Ramos (cell line): Measurements from ENCODE around the gene AKR1E2.

Experiments
- in situ Hi-C: fragments of 300-500 bp; cut with MboI; formaldehyde crosslinking; loops from one replicate; pipeline ENCODE4 v1.14.3; 2022; ENCODE audit warnings: low sequenced_read_pairs; ENCODE audit not compliant: unreplicated experiment

The AKR1E2 gene

DNA sequence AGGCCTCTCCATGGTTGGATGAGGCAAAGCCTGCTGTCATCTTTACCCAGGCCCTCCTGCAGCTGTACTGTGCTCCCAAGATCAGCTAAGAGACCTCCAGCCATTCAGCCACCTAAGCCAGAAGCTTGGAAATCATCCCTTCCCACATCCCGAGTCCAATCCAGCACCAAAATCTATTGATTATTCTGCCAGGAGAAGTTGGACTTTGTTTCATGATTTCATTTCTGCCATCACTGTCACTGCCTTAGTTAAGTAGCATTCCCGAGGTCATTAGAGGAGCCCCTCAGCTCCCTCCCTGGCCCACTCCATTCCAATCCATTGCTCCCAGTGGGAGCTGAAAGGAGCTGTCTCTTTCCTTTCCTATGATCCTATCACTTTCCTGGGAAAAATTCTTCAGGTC is 14.1 kb downstream of the AKR1E2 start:
- in situ Hi-C loops = loop anchor here (10.0 kb wide), 1 partner anchor 545 kb away; no protein-coding TSS in a partner anchor

DNA sequence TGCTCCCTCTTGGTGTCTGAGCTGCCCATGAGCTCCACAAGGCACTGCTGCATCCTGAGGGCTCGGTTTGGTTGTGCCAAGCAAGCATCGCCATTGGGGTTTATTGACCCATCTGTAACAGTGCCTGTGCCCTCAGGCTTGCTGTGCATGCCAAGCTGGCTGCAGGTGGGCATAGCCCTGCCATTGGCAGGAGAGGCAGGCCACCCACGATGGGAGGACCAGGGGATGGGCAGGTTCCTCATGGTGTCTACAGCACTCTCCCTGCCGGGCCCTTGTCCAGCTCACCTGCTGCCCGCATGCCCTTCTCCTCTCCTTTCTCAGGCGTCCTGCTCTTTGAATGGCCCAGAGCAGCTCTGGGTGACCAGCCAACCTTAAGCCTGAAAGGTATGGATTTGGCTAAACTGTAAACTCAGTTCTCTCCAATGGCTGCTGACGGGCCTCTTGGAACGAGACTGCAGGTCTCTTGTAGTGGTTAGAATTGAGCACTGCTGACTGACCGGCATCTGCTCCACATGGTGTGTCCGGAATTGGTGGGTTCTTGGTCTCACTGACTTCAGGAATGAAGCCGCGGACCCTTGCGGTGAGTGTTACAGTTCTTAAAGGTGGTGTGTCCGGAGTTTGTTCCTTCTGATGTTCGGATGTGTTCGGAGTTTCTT is 17.6 kb downstream of the AKR1E2 start:
- in situ Hi-C loops = loop anchor here (10.0 kb wide), 1 partner anchor 541 kb away; no protein-coding TSS in a partner anchor

DNA sequence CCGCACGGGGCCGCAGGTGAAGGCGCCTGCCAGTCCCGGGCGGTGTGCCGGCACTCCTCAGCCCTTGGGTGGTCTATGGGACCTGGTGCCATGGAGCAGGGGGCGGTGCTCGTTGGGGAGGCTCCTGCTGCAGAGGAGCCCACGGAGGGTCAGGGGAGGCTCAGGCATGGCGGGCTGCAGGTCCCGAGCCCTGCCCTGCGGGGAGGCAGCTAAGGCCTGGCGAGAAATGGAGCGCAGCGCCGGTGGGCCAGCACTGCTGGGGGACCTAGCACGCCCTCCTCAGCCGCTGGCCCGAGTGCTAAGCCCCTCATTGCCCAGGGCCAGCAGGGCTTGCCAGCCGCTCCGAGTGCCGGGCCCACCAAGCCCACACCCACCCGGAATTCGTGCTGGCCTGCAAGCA is 18.9 kb downstream of the AKR1E2 start:
- in situ Hi-C loops = loop anchor here (10.0 kb wide), 1 partner anchor 540 kb away; no protein-coding TSS in a partner anchor

DNA sequence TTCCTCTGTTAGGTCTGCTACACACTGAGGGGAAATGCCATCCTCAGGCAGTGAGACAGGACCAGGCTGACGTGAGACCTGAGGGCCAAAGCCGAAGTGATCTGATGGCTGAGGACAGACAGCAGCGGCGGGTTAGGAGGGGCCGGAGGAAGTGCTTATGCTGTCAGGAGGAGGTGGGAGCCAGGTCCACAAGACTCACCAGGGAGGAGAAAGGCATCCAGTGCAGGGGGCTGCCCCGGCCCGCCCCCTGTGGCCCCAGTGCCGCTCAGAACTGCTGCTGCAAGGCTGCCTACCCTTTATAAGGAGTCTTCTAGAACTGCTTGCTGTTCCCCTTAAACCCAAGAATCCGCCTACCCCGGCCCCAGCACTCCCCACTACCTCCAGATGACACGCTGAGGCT is 19.8 kb downstream of the AKR1E2 start:
- in situ Hi-C loops = loop anchor here (10.0 kb wide), 1 partner anchor 539 kb away; no protein-coding TSS in a partner anchor

DNA sequence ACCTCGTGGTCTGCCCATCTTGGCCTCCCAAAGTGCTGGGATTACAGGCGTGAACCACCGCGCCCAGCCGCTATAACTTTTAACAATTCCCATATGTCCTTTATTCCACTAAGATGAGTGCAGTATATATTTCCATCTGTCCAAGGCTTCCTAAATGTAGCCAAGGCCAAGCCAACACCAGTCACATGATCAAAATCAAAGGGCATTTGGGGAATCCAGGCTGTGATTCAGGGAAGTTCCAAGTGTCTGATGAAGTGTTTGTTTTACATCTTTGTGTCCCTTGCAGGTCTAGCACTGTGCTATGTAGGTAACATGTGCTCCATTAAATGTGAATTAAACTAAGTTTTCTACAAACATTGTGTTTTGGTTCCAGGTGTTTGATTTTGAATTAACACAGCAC is 20.8 kb downstream of the AKR1E2 start:
- in situ Hi-C loops = loop anchor here (10.0 kb wide), 1 partner anchor 538 kb away; no protein-coding TSS in a partner anchor

DNA sequence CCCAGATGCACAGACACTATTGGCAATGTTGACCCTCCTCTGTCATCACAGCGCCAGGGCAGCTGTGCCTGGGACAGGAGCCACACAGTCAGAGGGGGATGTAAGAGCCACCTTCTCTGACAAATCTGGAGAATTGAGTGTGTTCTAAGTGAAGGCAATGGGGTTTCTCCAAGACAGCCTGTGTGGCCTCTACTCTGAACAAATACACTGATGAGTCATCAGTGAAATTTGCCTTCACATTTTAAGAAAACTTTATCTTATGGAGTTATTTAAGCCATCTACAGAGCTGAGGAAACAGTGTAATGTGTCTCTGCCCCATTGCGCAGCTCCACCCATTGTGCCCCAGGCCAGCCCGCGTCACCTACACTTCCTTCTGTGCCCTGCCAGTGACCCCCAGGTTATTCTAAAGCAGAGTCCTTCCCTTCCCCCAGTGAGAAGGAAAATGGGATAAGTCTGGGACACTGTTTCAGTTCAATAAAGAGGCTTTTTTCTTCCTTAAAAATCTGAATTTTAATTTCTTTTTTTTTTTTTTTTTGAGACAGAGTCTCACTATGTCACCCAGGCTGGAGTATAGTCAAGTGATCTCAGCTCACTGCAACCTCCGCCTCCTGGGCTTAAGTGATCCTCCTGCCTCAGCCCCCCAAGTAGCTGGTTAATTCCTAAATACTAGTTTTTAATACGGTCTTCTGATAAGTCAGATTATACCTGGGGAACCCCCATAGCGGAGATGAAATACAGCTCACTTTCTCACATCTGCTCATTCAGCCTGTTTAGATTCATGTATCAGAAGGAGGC is 21.8 kb downstream of the AKR1E2 start:
- in situ Hi-C loops = loop anchor here (10.0 kb wide), 1 partner anchor 537 kb away; no protein-coding TSS in a partner anchor

DNA sequence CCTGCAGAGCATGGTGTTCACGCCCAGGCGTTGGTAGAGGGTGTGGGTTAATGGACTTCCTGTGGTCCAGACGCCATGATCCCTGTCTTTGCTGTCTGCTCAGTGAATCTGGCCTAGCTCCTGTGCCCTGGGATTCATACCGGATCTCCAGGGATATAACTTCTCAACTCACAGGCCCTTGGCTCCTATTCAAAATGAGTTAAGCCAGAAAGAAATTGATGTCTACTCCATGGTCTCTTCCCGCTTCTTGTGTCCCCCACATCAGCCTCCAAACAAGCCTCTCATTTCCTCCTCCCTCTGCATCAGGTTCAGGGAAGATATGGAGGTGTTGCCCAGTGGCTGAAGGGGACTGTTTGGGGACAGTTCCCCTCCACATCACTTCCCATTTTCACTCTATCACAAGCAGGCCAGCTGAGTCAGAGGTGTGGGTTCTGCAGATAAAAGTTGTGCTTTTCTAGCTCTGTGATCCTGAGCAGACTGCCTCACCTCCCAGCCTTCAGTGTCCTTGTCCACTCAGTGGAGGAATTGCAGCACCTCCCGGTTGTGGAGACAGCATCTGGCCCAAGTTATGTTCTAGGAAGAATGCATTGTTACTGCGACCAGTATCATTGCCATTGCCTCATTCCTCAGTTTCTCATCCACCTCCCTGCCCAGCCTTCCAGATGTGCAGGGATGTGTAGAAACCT is 22.5 kb downstream of the AKR1E2 start:
- in situ Hi-C loops = loop anchor here (10.0 kb wide), 1 partner anchor 536 kb away; no protein-coding TSS in a partner anchor

DNA sequence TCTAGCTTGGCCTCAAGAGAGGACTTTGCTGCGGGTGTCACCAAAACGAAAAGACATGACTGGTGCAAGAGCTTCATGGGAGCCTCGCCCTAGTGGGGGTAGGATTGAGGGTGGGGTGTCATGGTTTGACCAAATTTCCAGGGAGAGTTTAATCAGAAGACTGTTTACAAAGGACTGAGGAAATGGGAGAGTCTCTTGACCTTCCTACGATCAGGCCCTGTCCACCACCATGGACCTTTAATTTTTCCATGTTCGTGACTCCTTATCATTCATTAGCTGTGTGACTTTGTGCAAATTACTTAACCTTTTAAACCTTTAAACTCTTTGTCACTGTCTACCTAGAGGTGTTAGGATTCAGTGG is 23.0 kb downstream of the AKR1E2 start:
- in situ Hi-C loops = loop anchor here (10.0 kb wide), 1 partner anchor 536 kb away; no protein-coding TSS in a partner anchor

DNA sequence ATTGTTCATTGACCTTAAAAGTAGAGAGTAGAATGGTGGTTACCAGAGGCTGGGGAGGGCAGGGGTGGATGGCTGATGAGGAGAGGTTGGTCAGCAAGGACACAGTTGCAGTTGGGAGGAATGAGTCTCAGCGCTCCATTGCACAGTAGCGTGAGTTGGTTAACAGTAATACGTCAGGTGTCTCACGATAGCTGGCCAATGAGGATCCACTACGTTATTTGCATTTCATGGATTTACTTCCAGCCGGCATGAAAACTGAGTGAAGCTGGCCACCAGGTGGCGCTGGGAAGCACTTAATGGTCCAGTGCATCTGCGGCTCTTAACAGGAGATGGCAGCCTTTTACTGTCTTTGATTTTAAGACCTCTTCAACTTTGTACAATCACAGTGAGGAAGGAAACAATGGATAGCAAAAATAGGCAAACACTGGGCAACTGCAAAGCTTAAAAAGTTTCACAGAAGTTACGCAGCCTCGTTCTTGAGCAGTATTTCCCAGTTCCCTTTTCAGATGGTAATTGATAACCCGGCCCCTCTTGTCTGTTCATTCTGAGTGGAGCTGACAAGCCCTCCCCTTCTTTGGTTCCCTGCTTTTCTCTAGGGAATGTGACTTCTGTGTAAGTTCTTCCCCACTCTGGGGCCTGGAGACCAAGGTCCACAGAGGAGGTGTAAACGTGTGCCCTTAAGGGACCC is 23.7 kb downstream of the AKR1E2 start:
- in situ Hi-C loops = loop anchor here (10.0 kb wide), 1 partner anchor 535 kb away; no protein-coding TSS in a partner anchor

DNA sequence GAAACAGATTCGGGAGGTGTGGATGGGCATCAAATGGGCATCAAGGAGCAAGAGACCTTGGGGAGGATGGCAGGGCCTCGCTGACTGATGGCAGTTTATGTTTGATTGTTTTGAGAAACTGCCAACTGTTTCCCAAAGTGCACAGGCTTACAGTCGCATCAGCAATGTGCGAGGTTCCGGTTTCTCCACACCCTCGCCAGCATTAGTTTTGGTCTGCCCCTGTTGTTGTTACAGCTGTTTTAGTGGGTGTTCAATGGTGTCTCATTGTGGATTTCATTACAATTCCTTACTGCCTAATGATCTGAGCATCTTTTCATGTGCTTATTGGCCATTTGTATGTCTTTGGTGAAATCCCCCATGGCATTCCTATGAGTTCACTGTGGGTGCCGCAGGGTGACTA is 24.4 kb downstream of the AKR1E2 start:
- in situ Hi-C loops = no loop called here

DNA sequence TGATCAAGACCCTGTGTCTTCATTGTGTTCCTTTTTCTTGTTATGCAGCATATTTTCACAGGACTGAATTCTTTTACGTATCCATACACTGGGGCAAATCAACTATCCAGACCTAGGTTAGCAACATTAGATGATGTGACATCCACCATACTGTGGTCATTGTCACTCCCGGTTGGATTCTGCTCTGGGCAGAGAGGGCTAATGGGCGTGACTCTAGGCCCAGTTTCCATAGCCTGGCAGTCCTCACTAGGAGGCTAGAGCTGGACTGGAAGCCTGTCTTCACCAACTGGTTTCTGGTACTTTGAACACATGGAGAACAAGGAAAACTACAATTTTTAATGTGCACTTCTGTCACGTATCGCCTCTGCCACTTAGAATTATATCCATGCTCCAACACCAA is 25.2 kb downstream of the AKR1E2 start:
- in situ Hi-C loops = no loop called here

DNA sequence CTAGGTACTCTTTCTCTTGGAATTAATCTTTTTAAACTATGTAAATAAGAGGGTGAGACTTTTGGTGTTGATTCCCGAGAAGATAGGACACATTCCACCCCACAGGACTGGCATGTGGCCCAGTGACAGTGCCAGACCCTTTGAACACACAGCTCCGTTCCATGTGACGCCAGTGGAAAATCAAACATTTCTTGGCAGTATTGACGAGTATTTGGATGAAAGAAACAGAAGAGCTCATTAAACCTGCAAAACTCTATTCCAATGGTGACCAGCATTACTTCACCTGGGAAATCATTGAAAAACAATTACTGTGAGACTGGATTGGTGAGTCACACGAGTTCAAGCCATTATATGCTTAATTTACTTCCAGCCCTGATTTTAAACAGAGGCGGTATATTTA is 25.8 kb downstream of the AKR1E2 start:
- in situ Hi-C loops = no loop called here

DNA sequence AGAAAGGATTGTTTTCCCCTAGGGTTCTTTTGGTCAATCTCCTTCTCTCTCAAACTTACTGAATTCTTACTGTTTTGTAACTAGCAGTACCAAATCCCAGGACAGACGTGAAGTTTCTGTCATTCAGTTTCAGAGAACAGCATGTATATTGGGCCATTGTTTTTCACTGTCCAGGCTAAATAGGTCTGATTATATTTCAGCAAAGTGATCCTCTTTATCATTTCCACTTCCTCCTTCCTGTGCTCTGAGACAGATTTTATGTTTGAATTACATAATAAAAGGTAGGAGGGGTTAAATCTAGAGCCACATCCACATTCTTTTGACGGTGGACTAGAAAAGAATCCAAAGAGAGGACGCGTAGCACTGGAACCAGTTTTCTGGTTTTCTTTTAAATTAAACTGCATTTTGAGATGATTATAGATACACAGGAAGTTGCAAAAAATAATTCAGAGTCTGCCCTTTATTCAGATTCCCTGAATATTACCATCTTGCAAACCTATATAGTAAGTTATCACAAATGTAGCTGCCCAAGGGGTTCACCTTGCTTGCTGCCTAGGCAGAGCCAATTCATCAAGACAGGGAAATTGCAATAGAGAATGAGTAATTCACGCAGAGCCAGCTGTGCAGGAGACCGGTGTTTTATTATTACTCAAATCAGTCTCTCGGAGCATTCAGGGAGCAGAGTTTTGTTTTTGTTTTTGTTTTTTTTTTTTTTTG is 40.1 kb downstream of the AKR1E2 start:
- in situ Hi-C loops = no loop called here

DNA sequence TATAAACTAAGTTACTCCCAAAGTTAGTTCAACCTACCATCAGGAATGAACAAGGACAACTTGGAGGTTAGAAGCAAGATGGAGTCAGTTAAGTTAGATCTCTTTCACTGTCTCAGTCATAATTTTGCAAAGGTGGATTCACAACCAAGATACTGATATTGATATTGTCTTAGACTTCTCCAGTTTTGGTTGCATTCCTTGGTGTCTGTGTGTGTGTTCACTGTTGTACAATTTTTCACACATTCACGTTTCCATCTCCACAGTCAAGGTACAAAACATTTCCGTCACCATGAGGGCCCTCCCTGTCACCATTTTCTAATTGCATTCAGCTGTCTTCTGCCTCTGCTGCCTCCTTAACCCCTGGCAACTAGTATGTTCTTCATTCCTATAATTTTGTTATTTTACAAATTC is 41.1 kb downstream of the AKR1E2 start:
- in situ Hi-C loops = no loop called here

DNA sequence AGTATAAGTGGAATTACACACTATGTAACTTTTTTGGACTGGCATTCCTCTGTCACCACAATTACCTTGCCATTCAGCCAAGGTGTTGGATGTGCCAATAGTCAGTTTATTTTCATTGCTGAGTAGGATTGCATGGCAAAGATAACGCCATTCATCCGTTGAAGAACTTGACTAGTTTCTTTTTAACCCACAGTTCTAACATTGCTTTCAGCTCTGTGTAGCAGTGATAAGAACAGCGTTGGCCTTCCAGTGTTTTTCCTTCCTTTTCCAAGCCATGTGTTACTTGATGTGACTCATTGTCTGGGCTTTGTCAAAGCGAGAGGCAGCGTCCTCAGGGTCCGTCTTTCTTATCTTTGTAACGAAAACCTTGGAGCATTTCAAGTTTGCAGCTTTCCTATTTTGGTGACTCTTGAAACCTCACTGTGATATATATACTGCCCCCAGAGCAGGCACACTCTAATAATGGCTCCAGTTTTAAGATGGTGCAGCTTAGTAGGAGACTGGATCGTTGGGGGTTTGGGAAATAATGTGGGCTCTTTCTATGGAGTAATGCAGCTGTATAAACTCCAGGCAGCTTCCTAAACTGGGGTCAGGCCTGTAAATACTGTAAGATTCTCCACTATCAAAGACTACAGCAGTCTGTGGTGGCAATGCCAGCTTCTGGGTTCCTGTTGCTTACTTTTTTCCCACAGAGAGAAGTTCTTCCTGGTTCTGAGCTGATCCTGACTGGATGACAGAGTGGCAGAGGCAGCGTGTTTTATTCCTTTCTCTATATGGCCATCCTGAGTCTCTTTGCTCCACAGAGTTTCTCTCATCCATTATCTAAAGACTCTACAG is 41.7 kb downstream of the AKR1E2 start:
- in situ Hi-C loops = no loop called here

DNA sequence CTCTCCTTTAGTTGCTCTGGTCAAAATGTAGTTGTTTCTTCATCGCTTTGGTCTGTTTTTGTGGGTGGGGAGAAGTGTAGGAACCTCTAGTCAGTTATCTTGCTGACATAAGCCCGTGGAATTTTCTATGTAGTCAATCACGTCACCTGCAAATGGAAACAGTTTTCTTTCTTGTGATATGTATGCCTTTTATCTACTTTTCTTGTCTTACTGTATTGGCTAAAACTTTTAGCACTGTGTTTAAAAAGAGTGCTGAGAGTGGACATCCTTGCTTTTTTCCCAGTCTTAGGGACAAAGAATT is 42.3 kb downstream of the AKR1E2 start:
- in situ Hi-C loops = no loop called here

DNA sequence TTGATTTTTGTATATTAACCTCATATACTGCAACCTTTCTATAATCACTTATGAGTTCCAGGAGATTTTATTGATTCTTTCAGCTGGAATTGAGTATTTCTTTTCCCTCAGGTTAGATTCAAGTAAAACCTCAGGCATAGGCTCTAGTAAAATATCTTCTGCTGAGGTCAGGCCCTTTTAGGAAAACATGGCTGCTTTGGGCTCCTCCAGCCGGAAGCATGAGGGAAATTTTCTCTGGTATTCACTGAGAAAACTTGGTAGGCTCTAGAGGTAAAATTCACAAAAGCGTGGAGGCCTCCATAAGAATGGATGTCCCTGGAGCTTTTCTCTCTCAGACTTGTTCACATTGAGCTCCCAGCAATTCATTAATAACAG is 56.7 kb downstream of the AKR1E2 start:
- in situ Hi-C loops = no loop called here

DNA sequence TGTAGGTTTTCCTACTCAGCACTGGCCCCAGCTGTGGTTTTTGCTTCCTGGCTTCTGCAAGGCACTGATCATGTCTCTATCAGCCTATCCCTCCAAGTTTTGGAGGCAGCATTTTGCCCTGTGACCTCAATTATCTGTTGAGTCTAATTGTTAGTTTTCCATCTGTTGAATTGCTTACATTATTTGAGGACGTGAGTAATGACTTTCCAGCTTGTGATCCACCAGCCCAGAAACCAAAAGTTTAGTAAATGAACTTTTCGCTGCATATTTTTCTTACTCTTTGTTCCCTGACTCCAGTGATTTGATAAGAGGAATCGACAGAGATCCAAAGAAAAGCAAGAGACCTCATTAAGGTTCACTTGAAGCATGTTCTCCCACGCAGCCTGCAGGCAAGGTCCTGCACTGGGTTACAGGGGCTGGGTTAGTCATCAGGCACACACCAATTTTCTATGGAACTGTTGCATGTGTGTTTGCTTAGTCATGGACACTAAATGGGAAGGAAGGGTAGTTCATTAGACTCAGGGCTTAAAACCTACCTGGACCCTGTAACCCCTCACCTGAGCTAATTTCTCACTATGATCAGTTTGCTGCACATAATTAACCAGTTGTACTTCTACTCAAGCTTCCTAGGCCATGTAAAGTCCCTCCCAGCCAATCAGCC is 57.2 kb downstream of the AKR1E2 start:
- in situ Hi-C loops = no loop called here
